Suprapubic skin (tissue), 4 donors: ENCODE data around the gene MYO5B. TPM values are rescaled to one million over a fixed set of nuclear protein-coding genes. Genes with fewer than 3 reads are reported as not detected.

Experiments
- DNase-seq, 2 donors: peaks; one replicate each; pipeline ENCODE4 v3.0.0-alpha.2; 2019; ENCODE audit warnings: low spot score in 2 of 2
- H3K27ac ChIP-seq: fragments of 200-600 bp; sonication (generic); one replicate; pipeline ENCODE4 v1.5.1; 2019
- H3K27me3 ChIP-seq: fragments of 200-600 bp; sonication (generic); one replicate; pipeline ENCODE4 v1.5.1; 2019
- H3K36me3 ChIP-seq: fragments of 200-600 bp; sonication (generic); one replicate; pipeline ENCODE4 v1.5.1; 2019
- H3K4me1 ChIP-seq: fragments of 200-600 bp; sonication (generic); one replicate; pipeline ENCODE4 v1.5.1; 2019
- H3K4me3 ChIP-seq: fragments of 200-600 bp; sonication (generic); one replicate; pipeline ENCODE4 v1.5.1; 2019; ENCODE audit warnings: mild to moderate bottlenecking
- H3K9me3 ChIP-seq: fragments of 200-600 bp; sonication (generic); one replicate; pipeline ENCODE4 v1.5.1; 2019
- EP300 ChIP-seq: sonication (generic); formaldehyde crosslinking; IDR thresholded peaks from one replicate; pipeline ENCODE4 v1.6.1; 2017; ENCODE audit warnings: antibody characterized with exemption
- POLR2A ChIP-seq, 2 donors: fragments of 450-650 bp; IDR thresholded peaks; one replicate each; pipeline ENCODE4 v1.6.1; 2017; ENCODE audit warnings: antibody characterized with exemption in 2 of 2, mild to moderate bottlenecking in 2 of 2, moderate library complexity in 2 of 2
- POLR2AphosphoS5 ChIP-seq, 3 donors: sonication (generic); formaldehyde crosslinking; IDR thresholded peaks; one replicate each; pipeline ENCODE4 v1.6.1; 2017; ENCODE audit warnings: antibody characterized with exemption in 3 of 3
- WGBS: methylation state at CpG from one replicate; pipeline ENCODE4 v1.1.5; 2018; 5-methylcytosine and 5-hydroxymethylcytosine counted together
- total RNA-seq, 4 donors: library from RNA; depleted of rRNA; stranded (reverse); fragments of >200 nt; gene quantifications; one replicate each; pipeline ENCODE4 v1.1.0, GENCODE V29; 2016
- TF ChIP-seq, protein P1 (sequence below), 2 donors: fragments of 200-600 bp in 1 of 2; fragments of 450-650 bp in 1 of 2; sonication (generic) in 1 of 2; IDR thresholded peaks; one replicate each; pipeline ENCODE4 v1.5.1; 2016 to 2019; ENCODE audit warnings: antibody characterized with exemption in 2 of 2, mild to moderate bottlenecking in 1 of 2, moderate library complexity in 1 of 2

Gene MYO5B
- total RNA-seq, 4 donors from 2014 or later, result 30.3 to 44.4 (median 40.7) TPM

DNA sequence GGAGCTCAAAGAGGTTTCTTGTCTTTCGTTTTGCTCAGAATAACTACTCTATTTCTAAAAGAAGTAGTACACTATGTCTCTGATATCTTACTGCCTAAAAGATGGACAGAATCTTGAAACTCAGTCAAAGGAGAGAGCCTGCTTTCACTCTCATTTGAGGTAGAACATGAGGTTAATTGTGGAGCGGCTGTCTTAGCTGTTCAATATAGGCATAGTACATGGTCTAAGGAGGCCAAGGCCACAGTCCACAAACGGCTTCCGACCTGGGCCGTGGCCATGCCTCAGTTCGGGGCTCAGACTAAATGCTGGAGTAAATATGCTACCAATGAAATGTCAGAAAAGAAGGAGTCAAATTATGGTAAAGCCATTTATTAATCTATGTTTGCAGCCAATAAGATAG lies 195.8 kb downstream of the MYO5B start:
- no peaks in the 10 kb centered on the region for H3K36me3 ChIP-seq
- no peak overlapping the region for H3K4me3 ChIP-seq
- H3K27ac ChIP-seq, result no peak overlapping the region
- no peak for DNase-seq
- H3K9me3 ChIP-seq, result no peaks in the 10 kb centered on the region
- H3K27me3 ChIP-seq, result no peaks in the 10 kb centered on the region
- TF ChIP-seq POLR2AphosphoS5 (IDR thresholded peaks at IDR 0.05) (no peak), POLR2A (IDR thresholded peaks at IDR 0.05) (no peak), EP300 (no peak)
- TF ChIP-seq, protein P1, sequence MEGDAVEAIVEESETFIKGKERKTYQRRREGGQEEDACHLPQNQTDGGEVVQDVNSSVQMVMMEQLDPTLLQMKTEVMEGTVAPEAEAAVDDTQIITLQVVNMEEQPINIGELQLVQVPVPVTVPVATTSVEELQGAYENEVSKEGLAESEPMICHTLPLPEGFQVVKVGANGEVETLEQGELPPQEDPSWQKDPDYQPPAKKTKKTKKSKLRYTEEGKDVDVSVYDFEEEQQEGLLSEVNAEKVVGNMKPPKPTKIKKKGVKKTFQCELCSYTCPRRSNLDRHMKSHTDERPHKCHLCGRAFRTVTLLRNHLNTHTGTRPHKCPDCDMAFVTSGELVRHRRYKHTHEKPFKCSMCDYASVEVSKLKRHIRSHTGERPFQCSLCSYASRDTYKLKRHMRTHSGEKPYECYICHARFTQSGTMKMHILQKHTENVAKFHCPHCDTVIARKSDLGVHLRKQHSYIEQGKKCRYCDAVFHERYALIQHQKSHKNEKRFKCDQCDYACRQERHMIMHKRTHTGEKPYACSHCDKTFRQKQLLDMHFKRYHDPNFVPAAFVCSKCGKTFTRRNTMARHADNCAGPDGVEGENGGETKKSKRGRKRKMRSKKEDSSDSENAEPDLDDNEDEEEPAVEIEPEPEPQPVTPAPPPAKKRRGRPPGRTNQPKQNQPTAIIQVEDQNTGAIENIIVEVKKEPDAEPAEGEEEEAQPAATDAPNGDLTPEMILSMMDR (IDR thresholded peaks at IDR 0.05), result no peak
- H3K4me1 ChIP-seq, result no peaks in the 10 kb centered on the region
- WGBS, result 88% methylated on average over 6 of the region's 6 CpGs

DNA sequence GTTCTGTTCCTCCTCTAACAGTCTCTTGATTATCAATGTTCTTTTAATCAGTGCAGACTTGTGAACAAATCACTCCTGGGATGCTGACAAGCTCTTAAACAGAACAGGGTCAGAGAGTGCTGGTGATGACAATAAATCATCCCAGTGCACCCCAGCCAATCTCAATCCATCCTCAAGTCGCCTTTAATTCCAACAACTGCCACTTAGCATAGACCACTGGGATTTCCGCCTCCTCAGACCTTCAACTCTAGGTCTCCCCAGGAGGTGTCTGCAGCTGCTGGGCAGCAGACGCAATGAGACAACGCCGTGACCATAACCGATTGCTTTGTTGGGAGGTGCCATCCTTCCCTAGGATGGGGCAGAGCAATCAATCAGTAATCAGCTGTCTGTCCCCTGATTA lies 197.4 kb downstream of the MYO5B start:
- WGBS, result 82% methylated on average over 6 of the region's 6 CpGs
- H3K36me3 ChIP-seq, result no peaks in the 10 kb centered on the region
- H3K4me1 ChIP-seq, result no peaks in the 10 kb centered on the region
- no peaks in the 10 kb centered on the region for H3K27me3 ChIP-seq
- TF ChIP-seq POLR2AphosphoS5 (IDR thresholded peaks at IDR 0.05) (no peak), POLR2A (IDR thresholded peaks at IDR 0.05) (no peak), EP300 (no peak)
- TF ChIP-seq, protein P1 (IDR thresholded peaks at IDR 0.05), result no peak
- H3K9me3 ChIP-seq, result no peaks in the 10 kb centered on the region
- no peak overlapping the region for H3K27ac ChIP-seq
- H3K4me3 ChIP-seq, result no peak overlapping the region
- no peak for DNase-seq

DNA sequence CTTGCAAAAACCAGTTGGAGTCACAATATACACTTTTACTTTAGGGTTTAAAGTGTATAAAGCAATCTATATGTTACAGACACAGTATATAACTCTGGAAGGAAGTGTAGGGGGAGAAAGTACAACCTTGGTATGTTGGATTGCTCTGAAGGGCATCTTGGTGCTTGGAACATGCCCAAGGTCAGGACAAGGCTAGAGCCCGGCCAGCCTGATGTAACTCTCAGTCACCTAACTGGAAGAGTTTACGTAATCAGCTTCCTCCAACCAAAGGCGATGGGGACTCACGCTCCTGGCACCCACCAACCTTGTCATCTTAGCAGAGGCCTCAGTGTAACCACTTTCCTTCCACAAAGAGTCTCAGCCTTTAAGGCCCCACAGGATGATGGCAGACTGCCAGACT lies 200.5 kb downstream of the MYO5B start:
- H3K4me1 ChIP-seq, result no peaks in the 10 kb centered on the region
- WGBS, result 71% methylated on average over 4 of the region's 4 CpGs
- no peak overlapping the region for H3K27ac ChIP-seq
- no peak overlapping the region for H3K4me3 ChIP-seq
- H3K9me3 ChIP-seq, result no peaks in the 10 kb centered on the region
- no peaks in the 10 kb centered on the region for H3K27me3 ChIP-seq
- no peak for DNase-seq
- H3K36me3 ChIP-seq, result no peaks in the 10 kb centered on the region
- TF ChIP-seq POLR2A (IDR thresholded peaks at IDR 0.05) (no peak), POLR2AphosphoS5 (IDR thresholded peaks at IDR 0.05) (no peak), EP300 (no peak)
- TF ChIP-seq, protein P1 (IDR thresholded peaks at IDR 0.05), result no peak

DNA sequence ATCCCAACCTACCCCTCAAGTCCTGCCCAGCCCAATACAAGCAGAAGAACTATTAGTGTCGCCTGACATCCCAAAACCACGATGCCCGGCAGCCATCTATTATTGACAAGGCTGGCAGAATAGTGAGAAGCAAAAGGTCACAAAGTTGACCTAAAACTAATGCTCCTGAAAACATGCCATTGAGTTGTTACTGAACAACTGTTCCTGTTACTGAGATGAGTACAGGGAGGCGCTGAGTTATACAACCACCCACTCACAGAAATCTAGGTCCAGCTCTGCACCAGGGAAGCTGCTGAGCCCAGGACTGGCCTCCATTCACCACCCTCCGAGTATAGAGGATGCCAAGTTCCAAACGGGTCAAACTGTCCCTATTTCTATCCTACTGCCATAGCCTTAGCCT lies 201.6 kb downstream of the MYO5B start:
- 90% methylated on average over 6 of the region's 6 CpGs for WGBS
- H3K27ac ChIP-seq, result no peak overlapping the region
- DNase-seq, result no peak
- no peaks in the 10 kb centered on the region for H3K4me1 ChIP-seq
- no peaks in the 10 kb centered on the region for H3K27me3 ChIP-seq
- H3K9me3 ChIP-seq, result no peaks in the 10 kb centered on the region
- no peak for TF ChIP-seq POLR2A (IDR thresholded peaks at IDR 0.05)
- no peaks in the 10 kb centered on the region for H3K36me3 ChIP-seq
- H3K4me3 ChIP-seq, result no peak overlapping the region

DNA sequence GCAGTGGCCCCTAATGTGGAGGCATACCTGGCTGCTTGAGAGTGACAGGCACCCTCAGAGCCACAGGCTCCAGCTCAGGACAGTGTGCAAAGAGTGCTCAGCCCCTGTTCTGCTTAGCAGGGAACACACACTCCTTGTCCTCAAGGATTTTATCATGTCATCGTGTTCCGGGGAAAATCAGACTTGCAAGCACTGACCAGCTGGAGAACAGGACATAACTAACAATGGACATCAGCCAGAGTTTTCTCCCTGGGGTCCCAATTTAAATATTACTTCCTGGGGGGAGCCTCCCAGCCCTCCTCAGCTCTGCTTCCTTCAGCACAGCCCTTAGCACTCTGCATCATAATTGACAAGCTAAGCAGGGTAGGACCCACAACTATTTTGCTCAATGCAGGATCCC lies 206.2 kb downstream of the MYO5B start:
- no peak for DNase-seq
- Histone ChIP-seq H3K9me3 (no peaks in the 10 kb centered on the region), H3K36me3 (no peaks in the 10 kb centered on the region), H3K27ac (no peak overlapping the region), H3K4me3 (no peak overlapping the region), H3K27me3 (no peaks in the 10 kb centered on the region), H3K4me1 (no peaks in the 10 kb centered on the region)
- 69% methylated on average over 2 of the region's 2 CpGs for WGBS
- no peak for TF ChIP-seq POLR2AphosphoS5 (IDR thresholded peaks at IDR 0.05)
- TF ChIP-seq, protein P1 (IDR thresholded peaks at IDR 0.05), result no peak
- no peak for TF ChIP-seq POLR2A (IDR thresholded peaks at IDR 0.05)
- TF ChIP-seq EP300, result no peak

DNA sequence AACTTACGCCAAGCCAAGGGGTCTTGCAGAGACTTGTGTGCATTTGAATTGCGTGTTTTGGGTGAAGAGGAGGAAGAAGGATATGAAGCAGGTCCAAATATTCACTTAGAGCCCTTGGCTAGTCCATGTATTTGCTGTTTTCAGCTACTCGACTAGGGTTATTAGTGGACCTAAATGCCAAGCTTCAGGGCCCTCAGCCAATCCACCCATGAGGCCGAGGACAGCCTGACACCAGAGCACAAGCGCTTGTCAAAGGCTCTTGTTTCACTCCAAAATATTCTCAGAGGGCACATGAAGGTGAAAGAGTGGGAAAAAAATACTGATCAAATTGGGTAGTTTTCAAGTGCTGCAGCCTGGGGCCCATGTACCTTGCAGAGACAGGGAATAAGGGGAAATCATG lies 206.8 kb downstream of the MYO5B start:
- Histone ChIP-seq H3K36me3 (no peaks in the 10 kb centered on the region), H3K9me3 (no peaks in the 10 kb centered on the region), H3K4me3 (no peak overlapping the region), H3K27me3 (no peaks in the 10 kb centered on the region), H3K27ac (no peak overlapping the region), H3K4me1 (no peaks in the 10 kb centered on the region)
- no peak for TF ChIP-seq POLR2A (IDR thresholded peaks at IDR 0.05)
- no peak for TF ChIP-seq POLR2AphosphoS5 (IDR thresholded peaks at IDR 0.05)
- TF ChIP-seq, protein P1 (IDR thresholded peaks at IDR 0.05), result no peak
- no peak for TF ChIP-seq EP300
- WGBS, result 85% methylated on average over 5 of the region's 5 CpGs
- no peak for DNase-seq
